Stimulated activated CD8-positive, alpha-beta memory T cell treated with anti-CD3 and anti-CD28 coated beads, Interleukin-2, amount 100 ng/mL, for 48 hours (primary cell): Measurements from ENCODE around the gene KDM4B.

Experiments used
- DNase-seq, 2 donors: peaks; one replicate each; pipeline ENCODE4 v3.0.0-alpha.2; 2020; ENCODE audit warnings: low read depth in 2 of 2

The KDM4B gene

GRCh38 chr19:5132698-5133651 is 164.1 kb downstream of the KDM4B start:
- DNase-seq, result no peak

- DNase-seq, result no peak
Measured at GRCh38 chr19:5133986-5134595, 165.2 kb downstream of the KDM4B start.

- DNase-seq, result no peak
Measured at GRCh38 chr19:5134691-5135090, 165.8 kb downstream of the KDM4B start.

- no peak for DNase-seq
Measured at GRCh38 chr19:5136073-5136855, 167.4 kb downstream of the KDM4B start.

GRCh38 chr19:5137114-5137513 is 168.2 kb downstream of the KDM4B start:
- no peak for DNase-seq

GRCh38 chr19:5137571-5138124 is 168.7 kb downstream of the KDM4B start:
- no peak for DNase-seq

- DNase-seq, result peak; percentile 77 to 80
Measured at GRCh38 chr19:5138606-5139582, 170.0 kb downstream of the KDM4B start.

- DNase-seq, result no peak
Measured at GRCh38 chr19:5139583-5140325, 170.8 kb downstream of the KDM4B start.

- no peak for DNase-seq
Measured at GRCh38 chr19:5141129-5141849, 172.4 kb downstream of the KDM4B start.

GRCh38 chr19:5141850-5142724 is 173.2 kb downstream of the KDM4B start:
- DNase-seq, result no peak

GRCh38 chr19:5142725-5143097 is 173.8 kb downstream of the KDM4B start:
- DNase-seq, result no peak

GRCh38 chr19:5143471-5144411 is 174.8 kb downstream of the KDM4B start:
- DNase-seq, result no peak

GRCh38 chr19:5144545-5145179 is 175.7 kb downstream of the KDM4B start:
- no peak for DNase-seq

- DNase-seq, result no peak
Measured at GRCh38 chr19:5145521-5146511, 176.9 kb downstream of the KDM4B start.
